Lower leg skin (tissue), 4 donors: ENCODE measurements around the gene CTNNA2. TPM values are rescaled to one million over a fixed set of nuclear protein-coding genes. Genes with fewer than 3 reads are reported as not detected.

ENCODE experiments used
- DNase-seq, 2 donors: peaks; one replicate each; pipeline ENCODE4 v3.0.0-alpha.2; 2019; ENCODE audit warnings: low spot score in 2 of 2
- H3K4me3 ChIP-seq: fragments of 200-600 bp; sonication (generic); 2 replicates; pipeline ENCODE4 v1.5.1; 2017; ENCODE audit warnings: mild to moderate bottlenecking, low read depth; ENCODE audit not compliant: poor library complexity, severe bottlenecking
- CTCF ChIP-seq, 3 donors: fragments of 450-650 bp; IDR thresholded peaks; one replicate each; pipeline ENCODE4 v1.5.1; 2016; ENCODE audit warnings: antibody characterized with exemption in 3 of 3, mild to moderate bottlenecking in 3 of 3, moderate library complexity in 2 of 3
- POLR2A ChIP-seq, 2 donors: fragments of 450-650 bp; IDR thresholded peaks; one replicate each; pipeline ENCODE4 v1.6.1; 2016 to 2017; ENCODE audit warnings: antibody characterized with exemption in 2 of 2, mild to moderate bottlenecking in 1 of 2, moderate library complexity in 1 of 2
- WGBS, 2 donors: methylation state at CpG; one replicate each; pipeline ENCODE4 v1.1.5; 2018; 5-methylcytosine and 5-hydroxymethylcytosine counted together
- intact Hi-C: fragments of 100-400 bp; cut with DNase I; formaldehyde crosslinking; loops from one replicate; pipeline ENCODE4 v1.15.0; 2023; ENCODE audit warnings: low total_unique reads
- total RNA-seq, 4 donors: library from RNA; depleted of rRNA; stranded (reverse); fragments of >200 nt; gene quantifications; one replicate each; pipeline ENCODE4 v1.1.0, GENCODE V29; 2016

CTNNA2 gene
- total RNA-seq, 4 donors from 2014 or later, result not detected

- no peak for DNase-seq
- intact Hi-C loops, result no loop called here
- no peak overlapping the region for H3K4me3 ChIP-seq
- no peak for TF ChIP-seq CTCF (IDR thresholded peaks at IDR 0.05)
- no peak for TF ChIP-seq POLR2A (IDR thresholded peaks at IDR 0.05)
- 72 to 77% methylated on average over 5 of the region's 5 CpGs for WGBS, 2 donors
Observed at GRCh38 chr2:79627237-79627636, 114.4 kb downstream of the CTNNA2 start.

DNA sequence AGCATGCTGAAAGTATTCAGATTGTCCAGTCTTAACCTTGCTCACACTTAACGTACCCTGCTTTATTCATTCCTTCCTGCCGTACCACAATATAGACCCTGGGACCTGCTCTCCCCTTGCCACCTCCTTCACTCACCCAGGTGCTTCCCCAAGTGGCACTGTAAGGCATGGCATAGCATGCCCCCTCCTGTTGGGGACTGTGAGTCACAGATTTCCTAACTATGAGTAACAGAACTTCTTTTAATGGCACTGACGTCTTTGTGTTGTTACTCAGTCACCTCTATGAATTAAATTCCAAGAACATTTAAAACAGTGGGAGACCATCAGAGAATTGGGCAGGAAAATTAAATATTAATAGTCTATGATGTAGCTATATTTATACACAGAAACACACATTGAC is 117.2 kb downstream of the CTNNA2 start:
- no peak overlapping the region for H3K4me3 ChIP-seq
- WGBS, 2 donors, result 77 to 79% methylated on average over 3 of the region's 3 CpGs
- intact Hi-C loops, result no loop called here
- TF ChIP-seq POLR2A (IDR thresholded peaks at IDR 0.05), result no peak
- no peak for TF ChIP-seq CTCF (IDR thresholded peaks at IDR 0.05)
- no peak for DNase-seq

DNA sequence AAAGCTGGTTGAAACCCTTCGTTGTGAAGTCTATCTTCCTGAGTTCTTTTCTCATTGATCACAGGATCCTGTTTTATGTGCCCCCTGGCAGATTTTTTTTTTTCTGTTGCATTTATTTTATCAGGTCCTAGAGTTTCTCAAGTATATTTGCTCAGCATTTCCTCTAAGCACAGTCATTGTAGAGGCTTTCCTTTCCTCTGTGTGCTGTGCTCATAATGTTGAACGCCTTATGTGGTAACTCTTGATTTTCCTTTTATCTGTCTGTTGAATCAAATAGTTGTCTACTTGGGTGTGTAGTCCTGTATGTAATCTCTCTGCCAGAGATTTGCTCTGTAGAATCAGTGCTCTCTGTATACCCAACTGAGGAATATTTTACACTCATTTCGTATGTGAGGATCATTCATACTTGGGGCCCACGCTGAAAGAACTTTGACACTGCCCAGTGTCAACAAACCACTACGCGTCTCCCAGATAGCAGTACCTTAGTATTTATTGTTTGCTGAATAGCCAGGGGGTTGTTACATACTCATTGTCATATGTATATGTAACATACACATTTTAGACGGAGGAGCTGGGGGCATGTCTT is 118.2 kb downstream of the CTNNA2 start:
- intact Hi-C loops, result no loop called here
- DNase-seq, result no peak
- H3K4me3 ChIP-seq, result no peak overlapping the region
- no peak for TF ChIP-seq CTCF (IDR thresholded peaks at IDR 0.05)
- no peak for TF ChIP-seq POLR2A (IDR thresholded peaks at IDR 0.05)
- 77 to 86% methylated on average over 7 of the region's 7 CpGs for WGBS, 2 donors

DNA sequence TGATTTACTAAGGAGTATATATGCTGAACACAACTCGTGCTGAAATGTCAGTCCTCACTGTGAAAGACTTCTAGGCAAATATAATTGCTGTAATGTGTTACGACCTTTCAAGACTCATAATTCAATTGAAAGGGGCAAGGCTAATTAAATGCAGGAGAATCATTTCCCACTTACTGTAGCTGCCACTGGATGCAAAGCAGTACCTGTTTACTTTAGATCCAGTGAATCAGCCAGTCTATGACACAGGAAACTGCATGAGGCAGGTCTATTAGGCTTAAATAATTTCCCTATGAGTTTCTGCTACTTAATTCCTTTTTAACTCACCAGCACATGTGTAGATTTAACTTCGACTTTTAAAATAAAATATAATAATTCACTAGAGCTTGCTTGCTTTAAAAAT is 125.6 kb downstream of the CTNNA2 start:
- no peak for DNase-seq
- no peak overlapping the region for H3K4me3 ChIP-seq
- WGBS, 2 donors, result 48 to 49% methylated on average over 3 of the region's 3 CpGs
- TF ChIP-seq POLR2A (IDR thresholded peaks at IDR 0.05) (no peak), CTCF (IDR thresholded peaks at IDR 0.05) (no peak)
- intact Hi-C loops, result no loop called here

DNA sequence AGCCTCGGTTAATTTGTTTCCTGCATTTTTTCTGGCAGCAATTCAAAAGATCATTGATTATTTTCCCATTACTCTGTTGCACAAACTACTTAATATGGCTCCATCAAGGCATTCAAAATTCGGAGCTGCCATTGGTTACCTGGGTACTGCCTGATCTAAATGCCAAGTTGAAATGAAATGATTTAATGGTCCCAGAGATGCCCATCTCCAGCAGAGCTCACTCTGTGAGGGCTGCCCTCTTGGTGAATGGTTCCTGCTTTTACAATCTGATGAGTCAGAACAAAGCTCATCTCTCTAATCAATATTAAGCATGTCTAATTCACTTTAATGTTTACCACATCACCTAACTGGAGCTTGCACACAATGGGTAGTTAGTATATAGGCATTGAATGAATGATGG is 126.1 kb downstream of the CTNNA2 start:
- no peak for DNase-seq
- intact Hi-C loops, result no loop called here
- WGBS, 2 donors, result 66 to 75% methylated on average over 2 of the region's 2 CpGs
- H3K4me3 ChIP-seq, result no peak overlapping the region
- TF ChIP-seq POLR2A (IDR thresholded peaks at IDR 0.05) (no peak), CTCF (IDR thresholded peaks at IDR 0.05) (no peak)

DNA sequence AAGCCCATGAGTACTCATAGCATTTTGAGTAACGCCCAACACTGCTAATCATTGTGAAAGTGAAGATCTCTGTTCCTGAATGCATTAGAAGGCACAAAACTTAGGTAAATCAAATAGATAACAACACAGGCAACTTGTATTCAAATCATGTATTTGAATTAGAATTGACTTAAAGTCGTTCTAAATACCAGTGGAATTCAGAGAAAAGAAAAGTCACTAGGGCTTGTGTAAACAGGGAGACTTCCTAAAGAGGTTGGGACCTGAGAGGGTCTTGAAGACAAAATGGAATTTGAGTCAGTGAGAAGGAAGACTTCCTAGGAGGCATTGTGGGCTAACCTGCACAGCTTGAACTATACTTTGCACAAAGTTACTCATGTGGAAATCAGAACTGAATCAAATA is 127.2 kb downstream of the CTNNA2 start:
- TF ChIP-seq CTCF (IDR thresholded peaks at IDR 0.05), result no peak
- TF ChIP-seq POLR2A (IDR thresholded peaks at IDR 0.05), result no peak
- intact Hi-C loops, result no loop called here
- WGBS, 2 donors, result 33 to 42% methylated on average over 2 of the region's 2 CpGs

More for the DNA sequence above, 127.2 kb downstream of the CTNNA2 start:
- no peak for DNase-seq
- H3K4me3 ChIP-seq, result no peak overlapping the region
